PC-9 (cell line): ENCODE measurements around the gene PCDHGB5. TPM values are rescaled to one million over a fixed set of nuclear protein-coding genes. Genes with fewer than 3 reads are reported as not detected.
"Not testable (repeated sequence)": the region's sequence is repeated elsewhere in the genome, so short reads cannot be mapped to it uniquely, and the experiment has no call there.

Experiments used
- BruUV-seq: library from RNA; stranded (reverse); fragments of 400-500 nt; replicated peaks from 2 replicates; lab custom pipeline; 2021; lab: Mats Ljungman, UMichigan
- CTCF ChIA-PET: fragments of 300-600 bp; sonication (Branson Sonifier 250); formaldehyde crosslinking; loops from one replicate; lab custom pipeline; 2022; ENCODE audit warnings: antibody characterized with exemption; lab: Charles Lee
- POLR2A ChIA-PET: fragments of 300-600 bp; sonication (Branson Sonifier 250); formaldehyde crosslinking; loops from one replicate; lab custom pipeline; 2022; ENCODE audit warnings: antibody characterized with exemption; ENCODE audit not compliant: unreplicated experiment; lab: Charles Lee
- DNase-seq, 2 experiments: peaks; one replicate each; pipeline versions ENCODE4 v3.0.0 to v3.0.0-alpha.2; 2015 to 2022; ENCODE audit warnings: mixed read lengths in 1 of 2
- H2AFZ ChIP-seq: fragments of 200-600 bp; sonication (generic); 2 replicates; pipeline ENCODE4 v1.8.1; 2017; ENCODE audit warnings: antibody characterized with exemption
- H3F3A ChIP-seq: fragments of 200-600 bp; sonication (generic); 2 replicates; pipeline ENCODE4 v1.8.1; 2017; ENCODE audit warnings: antibody characterized with exemption, mild to moderate bottlenecking, low read depth; ENCODE audit not compliant: insufficient read depth
- H3K27ac ChIP-seq: fragments of 200-600 bp; sonication (generic); 2 replicates; pipeline ENCODE4 v1.6.1; 2016; ENCODE audit warnings: mixed run types
- H3K27me3 ChIP-seq: fragments of 200-600 bp; sonication (generic); 2 replicates; pipeline ENCODE4 v1.6.1; 2016; ENCODE audit warnings: low read depth, mixed run types; ENCODE audit not compliant: insufficient read depth
- H3K36me3 ChIP-seq: fragments of 200-600 bp; sonication (generic); 2 replicates; pipeline ENCODE4 v1.6.1; 2016; ENCODE audit warnings: low read depth, mixed run types
- H3K4me1 ChIP-seq: fragments of 200-600 bp; sonication (generic); replicated peaks from 2 replicates; pipeline ENCODE4 v1.6.1; 2016; ENCODE audit warnings: mixed run types; ENCODE audit not compliant: insufficient read depth
- H3K4me2 ChIP-seq: fragments of 200-600 bp; sonication (generic); 2 replicates; pipeline ENCODE4 v1.6.1; 2017; ENCODE audit warnings: mixed run types
- H3K4me3 ChIP-seq: fragments of 200-600 bp; sonication (generic); 2 replicates; pipeline ENCODE4 v1.6.1; 2016; ENCODE audit warnings: mixed run types
- H3K79me2 ChIP-seq: fragments of 200-600 bp; sonication (generic); 2 replicates; pipeline ENCODE4 v1.6.1; 2017; ENCODE audit warnings: low read depth, mixed run types
- H3K9me2 ChIP-seq: fragments of 200-600 bp; sonication (generic); 2 replicates; pipeline ENCODE4 v1.8.1; 2017; ENCODE audit warnings: mild to moderate bottlenecking; ENCODE audit not compliant: insufficient read depth
- H3K9me3 ChIP-seq: fragments of 200-600 bp; sonication (generic); 2 replicates; pipeline ENCODE4 v1.8.1; 2016; ENCODE audit warnings: low read depth; ENCODE audit not compliant: insufficient read depth
- H4K20me1 ChIP-seq: fragments of 200-600 bp; sonication (generic); 2 replicates; pipeline ENCODE4 v1.8.1; 2017; ENCODE audit not compliant: insufficient read depth
- CTCF ChIP-seq: fragments of 200-600 bp; sonication (generic); conservative IDR thresholded peaks from 2 replicates; pipeline ENCODE4 v1.6.1; 2017; ENCODE audit warnings: mixed run types, antibody characterized with exemption, mild to moderate bottlenecking, moderate library complexity
- EZH2 ChIP-seq: fragments of 200-600 bp; sonication (generic); IDR thresholded peaks from 2 replicates; pipeline ENCODE4 v1.8.0; 2017; ENCODE audit warnings: antibody characterized with exemption, low read depth
- intact Hi-C: fragments of 100-400 bp; cut with micrococcal nuclease; formaldehyde crosslinking; loops from one replicate; pipeline ENCODE4 v1.10.0; 2022; ENCODE audit not compliant: unreplicated experiment
- total RNA-seq: library from RNA; stranded (reverse); gene quantifications from 2 replicates; pipeline ENCODE4 v1.2.3, GENCODE V29; 2021

PCDHGB5 gene
- total RNA-seq, 1 experiment from 2014 or later = not detected

DNA sequence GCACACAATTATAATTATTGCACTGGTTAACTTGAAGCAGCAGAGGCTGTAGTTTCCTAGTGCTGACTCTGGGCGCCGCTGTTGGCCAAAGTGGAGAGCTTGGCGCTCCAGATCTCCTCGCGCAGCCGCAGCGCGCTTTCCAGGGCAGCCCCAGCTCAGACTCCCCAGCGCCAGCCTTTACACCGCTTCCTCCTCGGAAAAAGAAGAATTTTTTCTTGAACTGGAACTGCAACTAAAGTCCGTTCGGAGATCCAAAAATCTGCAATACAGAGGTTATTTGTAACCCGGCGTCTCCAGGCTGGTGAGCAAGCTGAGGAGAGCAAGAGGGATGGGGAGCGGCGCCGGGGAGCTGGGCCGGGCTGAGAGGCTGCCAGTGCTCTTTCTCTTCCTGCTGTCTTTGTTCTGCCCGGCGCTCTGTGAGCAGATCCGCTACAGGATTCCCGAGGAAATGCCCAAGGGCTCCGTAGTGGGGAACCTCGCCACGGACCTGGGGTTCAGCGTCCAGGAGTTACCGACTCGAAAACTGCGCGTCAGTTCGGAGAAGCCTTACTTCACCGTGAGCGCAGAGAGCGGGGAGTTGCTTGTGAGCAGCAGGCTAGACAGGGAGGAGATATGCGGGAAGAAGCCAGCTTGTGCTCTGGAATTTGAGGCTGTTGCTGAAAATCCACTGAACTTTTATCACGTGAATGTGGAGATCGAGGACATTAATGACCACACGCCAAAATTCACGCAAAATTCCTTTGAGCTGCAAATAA lies 10.0 kb upstream of the PCDHGB5 start, which contains the start of gene PCDHGB4:
Gene PCDHGB4 (plus strand): TSS at position 142 of the 755 bp plus-strand sequence. CDS start 187 bp downstream, at position 329.
- TF ChIP-seq CTCF = peak; percentile 40; the same call in 1 of the 2 replicates
- H3K27ac ChIP-seq, CTCF ChIA-PET, H3K9me3 ChIP-seq, H4K20me1 ChIP-seq, H3K4me1 ChIP-seq, H2AFZ ChIP-seq, BruUV-seq, DNase-seq, H3K36me3 ChIP-seq, H3K79me2 ChIP-seq, intact Hi-C loops, H3F3A ChIP-seq, POLR2A ChIA-PET, H3K4me3 ChIP-seq, H3K9me2 ChIP-seq: not testable (repeated sequence)
- H3K4me2 ChIP-seq = peak within 1 kb of the TSS; percentile 31; the same call in 1 of the 2 replicates
- peaks cover 36% of the 10 kb centered on the region for H3K27me3 ChIP-seq

GRCh38 chr5:141388661-141389060 lies 9.1 kb upstream of the PCDHGB5 start:
- Histone ChIP-seq H3K79me2 (no peaks in the 10 kb centered on the region), H4K20me1 (no peaks in the 10 kb centered on the region), H3K4me2 (peak overlapping the region; percentile 31; the same call in 1 of the 2 replicates), H3F3A (no peaks in the 10 kb centered on the region), H3K9me3 (no peaks in the 10 kb centered on the region), H2AFZ (no peak overlapping the region), H3K36me3 (no peaks in the 10 kb centered on the region), H3K4me3 (no peak overlapping the region), H3K27me3 (peaks cover 27% of the 10 kb centered on the region), H3K9me2 (no peaks in the 10 kb centered on the region), H3K27ac (no peak overlapping the region), H3K4me1 (no peaks in the 10 kb centered on the region)
- no peak for DNase-seq
- TF ChIP-seq CTCF = no peak
- no peak for TF ChIP-seq EZH2
- BruUV-seq = no TSS peak
- ChIA-PET CTCF (interaction anchor here (0.6 kb wide), 1 partner anchor 50 kb away, joined by 3 read pairs; no protein-coding TSS in a partner anchor), POLR2A (no interaction called here)
- intact Hi-C loops = no loop called here

DNA sequence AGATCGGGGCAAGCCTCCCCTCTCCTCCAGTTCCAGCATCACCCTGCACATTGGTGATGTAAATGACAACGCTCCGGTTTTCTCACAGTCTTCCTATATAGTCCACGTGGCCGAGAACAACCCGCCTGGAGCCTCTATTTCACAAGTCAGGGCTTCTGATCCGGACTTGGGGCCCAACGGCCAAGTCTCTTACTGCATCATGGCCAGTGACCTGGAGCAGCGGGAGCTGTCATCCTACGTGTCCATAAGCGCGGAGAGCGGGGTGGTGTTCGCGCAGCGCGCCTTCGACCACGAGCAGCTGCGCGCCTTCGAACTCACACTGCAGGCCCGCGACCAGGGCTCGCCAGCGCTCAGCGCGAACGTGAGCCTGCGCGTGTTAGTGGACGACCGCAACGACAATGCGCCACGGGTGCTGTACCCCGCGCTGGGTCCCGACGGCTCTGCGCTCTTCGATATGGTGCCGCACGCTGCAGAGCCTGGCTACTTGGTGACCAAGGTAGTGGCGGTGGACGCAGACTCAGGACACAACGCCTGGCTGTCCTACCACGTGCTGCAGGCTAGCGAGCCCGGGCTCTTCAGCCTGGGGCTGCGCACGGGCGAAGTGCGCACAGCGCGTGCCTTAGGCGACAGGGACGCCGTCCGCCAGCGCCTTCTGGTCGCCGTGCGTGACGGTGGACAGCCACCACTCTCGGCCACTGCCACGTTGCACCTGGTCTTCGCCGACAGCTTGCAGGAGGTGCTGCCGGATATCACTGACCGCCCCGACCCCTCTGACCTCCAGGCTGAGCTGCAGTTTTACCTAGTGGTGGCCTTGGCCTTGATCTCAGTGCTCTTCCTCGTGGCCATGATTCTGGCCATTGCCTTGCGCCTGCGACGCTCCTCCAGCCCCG lies 8.3 kb upstream of the PCDHGB5 start:
- Histone ChIP-seq H4K20me1 (no peaks in the 10 kb centered on the region), H3K79me2 (no peaks in the 10 kb centered on the region), H3K4me1 (no peaks in the 10 kb centered on the region), H3K9me2 (no peaks in the 10 kb centered on the region), H3K36me3 (no peaks in the 10 kb centered on the region), H3K4me2 (no peak overlapping the region), H3K27ac (no peak overlapping the region), H3K4me3 (no peak overlapping the region), H3F3A (no peaks in the 10 kb centered on the region), H3K27me3 (peaks cover 19% of the 10 kb centered on the region), H3K9me3 (no peaks in the 10 kb centered on the region), H2AFZ (no peak overlapping the region)
- no peak for DNase-seq
- TF ChIP-seq EZH2 (no peak), CTCF (no peak)
- ChIA-PET POLR2A (no interaction called here), CTCF (interaction anchor here (0.6 kb wide), 1 partner anchor 50 kb away, joined by 3 read pairs; no protein-coding TSS in a partner anchor)
- intact Hi-C loops = no loop called here
- no TSS peak for BruUV-seq
